Heart left ventricle (tissue), 13 donors: ENCODE measurements around the gene ZNF423.

Source experiments
- CTCF ChIP-seq, 12 donors: fragments of 200-600 bp; sonication (generic) in 4 of 12; IDR thresholded peaks; one replicate each; pipeline versions ENCODE4 v1.5.0 to v1.8.0; 2018 to 2022; ENCODE audit warnings: antibody characterized with exemption in 12 of 12, mild to moderate bottlenecking in 5 of 12
- POLR2A ChIP-seq, 2 donors: fragments of 450-650 bp; IDR thresholded peaks; one replicate each; pipeline ENCODE4 v1.6.1; 2017; ENCODE audit warnings: antibody characterized with exemption in 2 of 2, mild to moderate bottlenecking in 2 of 2, moderate library complexity in 2 of 2
- donor health status: ischemic (EF 13 %, LVEDD 7.1; RV severe dilation, severe dysfunction).
- donor health status: DM: no; HTN: yes; CAD: no.
- donor health status: DM: no; HTN: no; CAD: no.
- donor health status: ischemic (EF 25% LVEDD 6.9; RV normal size, moderate dysfunction).
- donor health status: ischemic (EF 25% LVEDD 5.7; RV mildly dilated, moderate dysfunction).
- donor health status: ischemic (EF 35%, LVEDD 5.7; RV mildly dilated, moderate dysfunction).
- donor health status: nonischemic (EF 11% LVEDD 7.7; RV severe dilation, severe dysfunction).
- donor health status: DM: yes; HTN: yes; CAD: no.
- donor health status: PGD.
- donor health status: ischemic (EF 29% LVEDD 5.4; RV normal size, mild dysfunction).
- donor health status: nonischemic (EF 23%, LVEDD 6.1; RV moderate dilation, normal function).

GRCh38 chr16:49619811-49620157, 236.1 kb downstream of the ZNF423 start:
- no peak for TF ChIP-seq CTCF (IDR thresholded peaks at IDR 0.05)
- TF ChIP-seq POLR2A (IDR thresholded peaks at IDR 0.05): no peak
